ENCODE data around the gene RBM15B. TPM values are rescaled to one million over a fixed set of nuclear protein-coding genes. Genes with fewer than 3 reads are reported as not detected.

The RBM15B gene
- total and polyA plus RNA-seq, 3 donors from 2014 or later = 27.1 to 41.4 (median 33.9) TPM

GRCh38 chr3:51353131-51353530, 38.0 kb upstream of the RBM15B start:
- Histone ChIP-seq H3K27ac (no peak overlapping the region), H3K4me3 (no peak overlapping the region), H3K36me3 (ENCODE audit: low read depth, missing control alignments) (no peaks in the 10 kb centered on the region), H3K9me3 (no peaks in the 10 kb centered on the region), H3K27me3 (no peaks in the 10 kb centered on the region), H3K4me1 (no peaks in the 10 kb centered on the region)
- DNase-seq = no peak
- 86 to 87% methylated on average over 4 of the region's 4 CpGs for WGBS, 2 donors
- intact Hi-C loops (cut with DNase I; ENCODE audit: low total_unique reads) = no loop called here
- no peak for TF ChIP-seq POLR2A (IDR thresholded peaks at IDR 0.05)
- no peak for TF ChIP-seq CTCF (IDR thresholded peaks at IDR 0.05)

- no peaks in the 10 kb centered on the region for H3K4me1 ChIP-seq
- TF ChIP-seq POLR2A (IDR thresholded peaks at IDR 0.05) = no peak
- no peak for TF ChIP-seq CTCF (IDR thresholded peaks at IDR 0.05)
- no peaks in the 10 kb centered on the region for H3K9me3 ChIP-seq
- no peak for DNase-seq
- intact Hi-C loops (cut with DNase I; ENCODE audit: low total_unique reads) = no loop called here
- H3K4me3 ChIP-seq = no peak overlapping the region
- WGBS, 2 donors = 70 to 80% methylated on average over 1 of the region's 1 CpG
- no peak overlapping the region for H3K27ac ChIP-seq
- H3K27me3 ChIP-seq = no peaks in the 10 kb centered on the region
- H3K36me3 ChIP-seq (ENCODE audit: low read depth, missing control alignments) = no peaks in the 10 kb centered on the region
Observed at GRCh38 chr3:51353691-51354090, 37.4 kb upstream of the RBM15B start.

- Histone ChIP-seq H3K4me1 (no peaks in the 10 kb centered on the region), H3K9me3 (no peaks in the 10 kb centered on the region), H3K36me3 (ENCODE audit: low read depth, missing control alignments) (no peaks in the 10 kb centered on the region), H3K27ac (no peak overlapping the region), H3K4me3 (no peak overlapping the region), H3K27me3 (no peaks in the 10 kb centered on the region)
- WGBS, 2 donors = 93 to 94% methylated on average over 2 of the region's 2 CpGs
- intact Hi-C loops (cut with DNase I; ENCODE audit: low total_unique reads) = no loop called here
- DNase-seq = no peak
- TF ChIP-seq CTCF (IDR thresholded peaks at IDR 0.05) (no peak), POLR2A (IDR thresholded peaks at IDR 0.05) (no peak)
Observed at GRCh38 chr3:51354172-51354571, 36.9 kb upstream of the RBM15B start.

GRCh38 chr3:51354731-51355615, 36.1 kb upstream of the RBM15B start:
- no peak overlapping the region for H3K4me3 ChIP-seq
- intact Hi-C loops (cut with DNase I; ENCODE audit: low total_unique reads) = no loop called here
- H3K9me3 ChIP-seq = no peaks in the 10 kb centered on the region
- H3K27me3 ChIP-seq = no peaks in the 10 kb centered on the region
- no peak for DNase-seq
- WGBS, 2 donors = 87 to 98% methylated on average over 9 of the region's 9 CpGs
- H3K36me3 ChIP-seq (ENCODE audit: low read depth, missing control alignments) = no peaks in the 10 kb centered on the region
- TF ChIP-seq POLR2A (IDR thresholded peaks at IDR 0.05) (no peak), CTCF (IDR thresholded peaks at IDR 0.05) (no peak)
- no peak overlapping the region for H3K27ac ChIP-seq
- H3K4me1 ChIP-seq = no peaks in the 10 kb centered on the region

Data from testis (tissue), 3 donors.